ENCODE results near the gene SNX22. TPM values are rescaled to one million over a fixed set of nuclear protein-coding genes. Genes with fewer than 3 reads are reported as not detected.

SNX22 gene
- total and polyA plus RNA-seq, 2 of the 8 experiments (the other 6 are each of a cell fraction or from before 2014, with no cell fraction given) = 4.9 TPM

DNA sequence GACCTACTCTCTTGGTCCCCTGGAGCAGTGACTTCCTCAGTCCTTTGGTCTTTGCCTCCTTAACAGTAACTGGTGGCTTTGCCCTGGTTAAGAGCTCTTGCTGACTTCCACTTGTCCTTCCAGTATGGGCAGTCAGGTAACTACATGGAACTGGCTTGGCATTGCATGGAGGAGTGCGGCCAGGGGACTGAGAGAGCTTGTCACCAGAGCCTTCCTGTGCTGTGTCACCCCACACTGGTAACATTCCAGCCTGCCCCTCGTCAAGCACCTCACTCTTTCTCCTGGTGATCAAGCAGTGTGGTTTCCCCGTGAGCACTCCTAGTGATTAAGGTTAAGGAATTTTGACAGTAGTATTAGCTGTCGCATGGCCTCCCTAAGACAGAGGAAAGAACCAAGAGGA lies 19.3 kb upstream of the SNX22 start:
- no peak for FAIRE-seq
- H3K18ac ChIP-seq (ENCODE audit: extremely low read depth, low read length) = no peak overlapping the region
- H3K56ac ChIP-seq (replicated peaks; ENCODE audit: insufficient read length, low read depth, low read length) = no peak overlapping the region
- no peak overlapping the region for H2BK5ac ChIP-seq (ENCODE audit: low read depth, low read length)
- H3K23ac ChIP-seq (ENCODE audit: insufficient read length) = no peak overlapping the region
- H3K4me1 ChIP-seq (replicated peaks in 1 of 4; ENCODE audit: control insufficient read depth in 3 of 4, insufficient read depth in 4 of 4, low read length in 3 of 4) = no peaks in the 10 kb centered on the region
- H3K27ac ChIP-seq (ENCODE audit: low read depth, low read length) = no peak overlapping the region
- TF ChIP-seq SP4 (IDR thresholded peaks at IDR 0.05; ENCODE audit: low read length) (no peak), BRCA1 (IDR thresholded peaks at IDR 0.05; ENCODE audit: low read depth, low read length) (no peak), CTBP2 (IDR thresholded peaks at IDR 0.05; ENCODE audit: borderline replicate concordance, insufficient read depth, insufficient read length, low read length) (no peak), SAP30 (IDR thresholded peaks at IDR 0.05; ENCODE audit: insufficient read depth, insufficient replicate concordance, low read length) (no peak), CEBPB (IDR thresholded peaks at IDR 0.05; ENCODE audit: low read depth, low read length) (no peak), POLR2AphosphoS5 (IDR thresholded peaks at IDR 0.05; ENCODE audit: low read depth, low read length) (no peak), GABPA (IDR thresholded peaks at IDR 0.05; ENCODE audit: borderline replicate concordance, insufficient read depth, low read length) (no peak), SP2 (IDR thresholded peaks at IDR 0.05; ENCODE audit: low read length) (no peak), EGR1 (IDR thresholded peaks at IDR 0.05; ENCODE audit: borderline replicate concordance, low read depth, low read length) (no peak), RBBP5 (IDR thresholded peaks at IDR 0.05; ENCODE audit: borderline replicate concordance, low read depth, low read length) (no peak), SRF (IDR thresholded peaks at IDR 0.05; ENCODE audit: low read depth, low read length) (no peak), EZH2 (IDR thresholded peaks at IDR 0.05; ENCODE audit: low read depth, low read length, severe bottlenecking) (no peak), RNF2 (IDR thresholded peaks at IDR 0.05; ENCODE audit: borderline replicate concordance, low read depth, low read length, missing control alignments, poor library complexity, severe bottlenecking) (no peak)
- H2BK20ac ChIP-seq (ENCODE audit: low read length) = no peak overlapping the region
- no peak for DNase-seq (ENCODE audit: low read depth in 1 of 2, low spot score in 2 of 2)
- H3K27me3 ChIP-seq (replicated peaks in 1 of 4; ENCODE audit: control insufficient read depth in 3 of 4, extremely low read depth in 1 of 4, insufficient read depth in 3 of 4, low read length in 3 of 4) = no peaks in the 10 kb centered on the region
- no peaks in the 10 kb centered on the region; the same call in 1 of the 2 replicates for H3K79me1 ChIP-seq (ENCODE audit: low read depth, low read length)
- peaks cover 19 to 56% (median 44%) of the 10 kb centered on the region in 4 experiments for H3K36me3 ChIP-seq (ENCODE audit: control insufficient read depth in 2 of 4, insufficient read depth in 4 of 4, low read length in 3 of 4)
- H3K79me2 ChIP-seq (ENCODE audit: control insufficient read depth in 1 of 2, insufficient read depth in 2 of 2, low read length in 2 of 2) = no peaks in the 10 kb centered on the region
- no peak overlapping the region for H2BK12ac ChIP-seq (ENCODE audit: low read depth, low read length)
- H4K91ac ChIP-seq (replicated peaks; ENCODE audit: insufficient read length, low read length) = no peak overlapping the region
- H2AK5ac ChIP-seq (ENCODE audit: low read depth, low read length) = no peak overlapping the region
- no peaks in the 10 kb centered on the region for H3K9me3 ChIP-seq (ENCODE audit: insufficient read depth in 2 of 2, low read depth in 1 of 2, low read length in 1 of 2)
- H2BK15ac ChIP-seq (ENCODE audit: low read length) = no peak overlapping the region
- H3K4ac ChIP-seq (replicated peaks; ENCODE audit: insufficient read length, low read depth, low read length) = no peak overlapping the region
- H2AFZ ChIP-seq (ENCODE audit: low read length) = no peak overlapping the region
- no peak overlapping the region for H3K9ac ChIP-seq (replicated peaks in 1 of 4; ENCODE audit: extremely low read depth in 1 of 4, low read depth in 3 of 4, low read length in 3 of 4)
- H3K4me3 ChIP-seq (ENCODE audit: extremely low read depth in 1 of 4, insufficient read depth in 2 of 4, low read depth in 3 of 4, low read length in 4 of 4) = no peak overlapping the region
- no peak overlapping the region for H4K5ac ChIP-seq (ENCODE audit: insufficient read length, low read depth, low read length)
- H4K8ac ChIP-seq (ENCODE audit: extremely low read depth, insufficient read depth, low read length) = no peak overlapping the region
- WGBS, 2 experiments (ENCODE audit: extremely low coverage in 1 of 2, insufficient coverage in 1 of 2, insufficient read length in 1 of 2, insufficient replicate concordance in 2 of 2, low coverage in 1 of 2, low lambda C conversion rate in 2 of 2, missing lambda C conversion rate in 1 of 2) = 93% methylated on average over 4 of the region's 4 CpGs; no CpG with 5 or more reads in 1 of the 2 experiments
- peaks cover 0 to 1% of the 10 kb centered on the region in 2 experiments for H4K20me1 ChIP-seq (replicated peaks in 1 of 2; ENCODE audit: control insufficient read depth in 1 of 2, insufficient read depth in 2 of 2, low read length in 2 of 2)
- no peak overlapping the region for H3K14ac ChIP-seq (ENCODE audit: insufficient read length)
- H3K23me2 ChIP-seq (ENCODE audit: low read depth, low read length) = no peaks in the 10 kb centered on the region
- ChIA-PET CTCF (ENCODE audit: partially characterized antibody) (interaction anchor here (0.9 to 2.9 kb wide), 7 partner anchors 9 to 380 kb away, joined by 3 to 18 read pairs (median 8); no protein-coding TSS in a partner anchor), POLR2A (ENCODE audit: partially characterized antibody) (no interaction called here)
- no peak overlapping the region for H2BK120ac ChIP-seq (replicated peaks; ENCODE audit: low read depth, low read length)
- H3K4me2 ChIP-seq (ENCODE audit: insufficient read depth in 1 of 2, low read depth in 2 of 2, low read length in 2 of 2) = no peak overlapping the region
